Smooth muscle cell of the umbilical artery (primary cell): ENCODE data around the gene PRLH. TPM values are rescaled to one million over a fixed set of nuclear protein-coding genes. Genes with fewer than 3 reads are reported as not detected.

ENCODE experiments used
- total RNA-seq: library from RNA; depleted of rRNA; stranded (reverse); fragments of >200 nt; gene quantifications from 2 replicates; pipeline ENCODE4 v1.2.3, GENCODE V29; 2014

Gene PRLH
- not detected in 2 replicates for total RNA-seq

GRCh38 chr2:237566401-237567235 is at the start of gene PRLH:
Gene PRLH (plus strand): TSS chr2:237566574. CDS start chr2:237566574, 0 bp downstream.

GRCh38 chr2:237590272-237591140 is 24.1 kb downstream of the PRLH start, which contains the start of gene RAB17:
Gene RAB17 (minus strand): TSS chr2:237590734. CDS start chr2:237586154, 4,580 bp downstream.

Other genes with a start within 250 kb of the PRLH start
- gene COL6A3, start 152.4 kb upstream of the PRLH start, total RNA-seq = 1,689 and 3,192 TPM in 2 replicates
- 11.6 and 50.9 TPM in 2 replicates for gene MLPH, start 79.3 kb upstream of the PRLH start, total RNA-seq
- 0.59 and 0.60 TPM in 2 replicates for gene RAB17, start 24.2 kb downstream of the PRLH start, total RNA-seq
- gene LRRFIP1, start 61.0 kb downstream of the PRLH start, total RNA-seq = 46.3 and 106 TPM in 2 replicates
- gene RBM44, start 232.2 kb downstream of the PRLH start, total RNA-seq = 0.18 and 0.30 TPM in 2 replicates